IPS DF 6.9 (cell line): ENCODE data around the gene GPR143.

Experiments
- DNase-seq: peaks from one replicate; pipeline ENCODE4 v3.0.0-alpha.2; 2013; ENCODE audit warnings: low read depth, low spot score
- H3K27ac ChIP-seq: one replicate; pipeline ENCODE4 v1.5.1; 2013; ENCODE audit warnings: low read length, control low read depth
- H3K27me3 ChIP-seq: 2 replicates; pipeline ENCODE4 v1.6.1; 2013; ENCODE audit warnings: mild to moderate bottlenecking, low read length; ENCODE audit not compliant: control insufficient read depth, insufficient read depth
- H3K36me3 ChIP-seq: 2 replicates; pipeline ENCODE4 v1.6.1; 2013; ENCODE audit warnings: low read length; ENCODE audit not compliant: control insufficient read depth, insufficient read depth
- H3K4me1 ChIP-seq: 2 replicates; pipeline ENCODE4 v1.6.1; 2013; ENCODE audit warnings: low read length; ENCODE audit not compliant: control insufficient read depth, insufficient read depth
- H3K4me3 ChIP-seq: 2 replicates; pipeline ENCODE4 v1.5.1; 2013; ENCODE audit warnings: mild to moderate bottlenecking, low read length
- H3K9me3 ChIP-seq: 2 replicates; pipeline ENCODE4 v1.6.1; 2013; ENCODE audit warnings: low read length, inconsistent platforms; ENCODE audit not compliant: control insufficient read depth, insufficient read depth
- WGBS: extraction: QIAGEN DNeasy Blood & Tissue Kit; methylation state at CpG from one replicate; pipeline ENCODE4 v1.1.7; 2013; ENCODE audit warnings: mixed read lengths, missing lambda C conversion rate; ENCODE audit not compliant: insufficient read length, insufficient coverage; 5-methylcytosine and 5-hydroxymethylcytosine counted together

Gene GPR143

DNA sequence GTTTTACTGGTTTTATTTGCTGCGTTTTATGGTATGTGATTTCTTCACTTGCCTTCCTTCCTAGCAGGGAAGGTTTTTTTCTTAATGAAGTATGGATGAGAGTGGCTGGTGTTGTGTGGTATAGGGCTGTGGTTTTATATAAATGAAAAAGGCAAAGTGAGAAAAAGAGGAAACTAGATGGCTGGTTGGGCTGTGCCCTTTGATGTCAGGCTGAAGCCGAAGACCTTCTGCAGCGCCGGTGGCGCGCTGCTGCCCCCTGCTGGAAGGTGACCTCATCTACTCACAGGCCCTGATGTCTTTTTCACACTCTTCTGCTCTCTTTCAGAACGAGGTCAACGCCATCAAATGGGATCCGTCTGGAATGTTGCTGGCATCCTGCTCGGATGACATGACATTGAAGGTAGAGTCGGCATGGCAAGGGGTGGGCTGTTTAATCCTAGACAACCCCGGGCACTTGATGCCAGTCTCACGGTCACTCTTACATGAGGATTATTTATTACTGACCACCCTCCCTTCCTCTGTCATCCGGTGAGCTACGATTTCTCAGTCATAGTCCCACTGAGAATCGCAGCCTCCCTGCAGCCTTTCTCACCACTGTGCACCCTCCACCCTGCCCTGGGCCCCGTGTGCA, 56.6 kb downstream of the GPR143 start:
- Histone ChIP-seq H3K27ac (no peak overlapping the region), H3K4me3 (no peak overlapping the region), H3K36me3 (peaks cover 7% of the 10 kb centered on the region; the same call in 1 of the 2 replicates), H3K9me3 (no peaks in the 10 kb centered on the region), H3K27me3 (no peaks in the 10 kb centered on the region), H3K4me1 (no peaks in the 10 kb centered on the region)
- WGBS: no CpG with 5 or more reads among the region's 17 CpGs
- DNase-seq: peak; percentile 27

DNA sequence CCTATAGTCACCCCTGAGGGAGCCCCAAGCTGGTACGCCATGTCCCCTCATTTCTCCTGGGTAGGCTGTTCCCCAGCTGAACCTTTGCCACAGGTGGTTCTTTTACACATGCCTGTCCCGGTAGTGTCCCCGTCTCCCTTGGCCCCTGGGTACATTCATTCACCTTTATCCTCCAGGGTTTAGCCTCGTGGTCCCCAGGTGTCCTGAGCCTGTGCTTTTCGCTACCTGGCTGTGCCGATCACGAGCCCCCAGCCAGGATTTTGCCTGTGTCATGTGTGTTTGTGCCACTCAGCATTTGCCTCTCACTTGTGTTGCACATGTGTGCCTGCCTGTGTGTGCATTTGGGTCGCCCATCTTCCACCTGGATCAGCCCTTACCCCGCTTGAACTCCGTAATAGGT, 57.6 kb downstream of the GPR143 start:
- H3K27ac ChIP-seq: no peak overlapping the region
- H3K4me1 ChIP-seq: no peaks in the 10 kb centered on the region
- no peak for DNase-seq
- no peak overlapping the region for H3K4me3 ChIP-seq
- WGBS: no CpG with 5 or more reads among the region's 10 CpGs
- peaks cover 7% of the 10 kb centered on the region; the same call in 1 of the 2 replicates for H3K36me3 ChIP-seq
- H3K27me3 ChIP-seq: no peaks in the 10 kb centered on the region
- H3K9me3 ChIP-seq: no peaks in the 10 kb centered on the region

DNA sequence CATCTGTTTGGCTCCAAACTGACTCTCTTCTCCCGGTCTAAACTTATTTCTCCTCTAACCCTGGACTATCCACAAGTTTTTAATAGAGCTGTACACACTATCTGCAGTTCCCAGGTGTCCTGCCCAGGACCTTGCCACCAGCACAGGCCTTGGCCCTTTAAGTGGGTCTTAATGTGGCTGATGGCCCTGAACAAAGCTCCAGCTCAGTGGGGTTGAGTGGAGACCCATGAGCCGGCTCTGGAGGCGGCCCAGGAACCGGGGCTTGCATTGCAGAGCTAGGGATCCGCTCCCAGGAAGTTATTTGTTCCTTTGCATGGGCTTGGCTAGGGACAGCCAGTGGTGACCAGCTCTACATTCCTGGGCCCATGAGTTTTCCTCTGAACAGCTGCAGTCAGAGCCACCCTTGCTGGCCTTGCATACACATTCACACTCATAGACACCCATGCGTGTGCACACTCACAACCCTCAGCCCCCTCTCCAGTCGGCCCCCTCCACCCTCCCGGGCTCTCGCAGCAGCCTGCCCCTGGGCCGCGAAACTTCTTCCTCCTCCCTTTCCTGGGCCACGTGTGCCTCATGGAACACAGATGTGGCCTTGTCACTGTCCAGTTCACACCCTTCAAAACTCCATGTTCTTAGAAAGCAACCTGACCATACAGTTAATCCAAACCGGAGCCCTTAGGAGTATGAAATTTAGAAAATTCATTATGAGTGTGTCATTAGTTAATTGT, 58.2 kb downstream of the GPR143 start:
- no CpG with 5 or more reads among the region's 13 CpGs for WGBS
- no peaks in the 10 kb centered on the region for H3K9me3 ChIP-seq
- no peaks in the 10 kb centered on the region for H3K4me1 ChIP-seq
- H3K27me3 ChIP-seq: no peaks in the 10 kb centered on the region
- no peak overlapping the region for H3K27ac ChIP-seq
- H3K36me3 ChIP-seq: peaks cover 7% of the 10 kb centered on the region; the same call in 1 of the 2 replicates
- DNase-seq: no peak
- H3K4me3 ChIP-seq: no peak overlapping the region

DNA sequence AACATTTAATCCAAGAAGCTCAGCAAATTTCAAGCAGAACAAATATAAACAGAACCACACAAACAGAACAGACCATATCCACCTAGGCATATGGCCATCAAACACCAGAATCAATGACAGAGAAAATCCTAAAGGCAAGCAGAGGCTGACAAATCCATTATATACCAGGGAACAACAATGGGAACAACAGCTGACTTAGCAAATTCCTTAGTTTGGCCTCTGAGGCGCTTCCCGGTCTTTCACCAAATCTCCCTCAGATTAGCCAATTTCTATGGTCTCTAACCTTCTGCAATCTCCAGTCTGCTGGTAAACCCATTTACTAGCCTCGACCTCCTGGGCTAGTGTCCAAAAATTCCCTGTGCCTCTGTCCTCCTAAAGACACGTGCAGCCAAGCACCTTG, 59.2 kb downstream of the GPR143 start:
- Histone ChIP-seq H3K36me3 (peaks cover 2% of the 10 kb centered on the region; the same call in 1 of the 2 replicates), H3K27ac (no peak overlapping the region), H3K27me3 (no peaks in the 10 kb centered on the region), H3K4me3 (no peak overlapping the region), H3K9me3 (no peaks in the 10 kb centered on the region), H3K4me1 (no peaks in the 10 kb centered on the region)
- WGBS: no CpG with 5 or more reads among the region's 4 CpGs
- no peak for DNase-seq

DNA sequence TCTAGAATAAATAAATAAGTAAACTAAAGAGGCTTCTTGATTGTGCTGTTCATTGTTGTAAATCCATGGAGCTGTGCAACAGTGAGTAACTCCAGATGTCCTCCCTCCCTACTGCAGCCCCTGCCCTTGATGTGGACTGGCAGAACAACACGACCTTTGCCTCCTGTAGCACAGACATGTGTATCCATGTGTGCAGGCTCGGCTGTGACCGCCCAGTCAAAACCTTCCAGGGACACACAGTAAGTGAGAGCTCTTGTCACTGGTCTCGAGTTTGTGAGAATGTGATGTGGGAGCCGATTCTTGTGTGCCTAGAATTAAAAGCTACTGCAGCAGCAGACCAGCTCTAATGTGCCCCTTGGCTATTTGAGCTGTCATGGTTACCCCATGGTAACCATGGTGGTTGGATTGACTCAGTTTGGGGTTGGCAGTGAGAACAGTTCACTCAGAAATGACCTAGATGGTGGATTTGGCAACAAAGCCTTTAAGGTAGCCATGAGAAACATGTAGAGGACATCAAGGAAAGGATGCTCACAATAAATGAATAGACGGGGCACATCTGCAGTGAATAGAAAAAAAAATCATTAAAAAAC, 60.7 kb downstream of the GPR143 start:
- WGBS: no CpG with 5 or more reads among the region's 6 CpGs
- H3K27ac ChIP-seq: no peak overlapping the region
- H3K4me1 ChIP-seq: no peaks in the 10 kb centered on the region
- H3K27me3 ChIP-seq: no peaks in the 10 kb centered on the region
- H3K9me3 ChIP-seq: no peaks in the 10 kb centered on the region
- peaks cover 2% of the 10 kb centered on the region; the same call in 1 of the 2 replicates for H3K36me3 ChIP-seq
- no peak for DNase-seq
- no peak overlapping the region for H3K4me3 ChIP-seq

DNA sequence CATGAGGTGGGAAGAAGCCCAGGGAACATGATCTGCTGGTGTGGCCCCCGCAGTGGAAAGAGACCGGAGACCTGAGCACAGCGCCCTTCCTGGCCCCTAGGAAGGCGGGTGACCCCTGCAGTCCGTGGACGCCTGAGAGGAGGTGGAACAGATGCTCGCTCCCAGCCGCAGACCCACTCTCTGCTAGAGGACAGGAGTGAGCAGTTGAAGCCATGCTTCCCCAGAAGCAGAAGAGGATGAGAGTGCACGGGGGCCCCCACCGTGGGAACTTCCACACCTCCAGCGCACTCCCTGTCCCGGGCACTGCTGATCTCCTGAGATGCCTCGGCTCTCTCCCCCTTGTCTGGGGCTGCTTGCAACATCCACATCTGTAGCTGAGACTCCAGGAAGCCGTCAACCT, 62.2 kb downstream of the GPR143 start:
- no peak overlapping the region for H3K27ac ChIP-seq
- DNase-seq: no peak
- H3K4me3 ChIP-seq: no peak overlapping the region
- WGBS: no CpG with 5 or more reads among the region's 14 CpGs
- no peaks in the 10 kb centered on the region for H3K27me3 ChIP-seq
- no peaks in the 10 kb centered on the region for H3K4me1 ChIP-seq
- no peaks in the 10 kb centered on the region for H3K36me3 ChIP-seq
- H3K9me3 ChIP-seq: no peaks in the 10 kb centered on the region

DNA sequence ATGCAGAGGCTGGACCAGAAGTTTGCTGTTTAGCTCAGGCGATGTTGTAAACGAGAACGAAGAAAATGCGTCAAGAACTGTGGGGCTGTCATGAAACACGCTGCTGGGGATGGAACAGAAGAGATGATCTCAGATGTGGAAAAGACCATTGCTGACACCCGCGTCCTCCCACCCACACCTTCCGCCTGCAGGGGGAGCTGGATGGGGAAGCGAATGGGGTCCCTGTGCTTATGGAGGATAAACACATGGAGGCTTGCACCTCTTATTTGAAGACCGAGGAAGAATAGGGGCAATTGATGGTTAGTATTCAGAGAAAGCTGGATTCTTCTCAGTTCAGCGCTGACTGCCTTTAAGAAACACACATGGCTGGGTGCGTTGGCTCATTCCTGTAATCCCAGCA, 63.9 kb downstream of the GPR143 start:
- Histone ChIP-seq H3K4me1 (no peaks in the 10 kb centered on the region), H3K4me3 (no peak overlapping the region), H3K36me3 (no peaks in the 10 kb centered on the region), H3K9me3 (no peaks in the 10 kb centered on the region), H3K27me3 (no peaks in the 10 kb centered on the region), H3K27ac (no peak overlapping the region)
- no CpG with 5 or more reads among the region's 12 CpGs for WGBS
- DNase-seq: no peak

DNA sequence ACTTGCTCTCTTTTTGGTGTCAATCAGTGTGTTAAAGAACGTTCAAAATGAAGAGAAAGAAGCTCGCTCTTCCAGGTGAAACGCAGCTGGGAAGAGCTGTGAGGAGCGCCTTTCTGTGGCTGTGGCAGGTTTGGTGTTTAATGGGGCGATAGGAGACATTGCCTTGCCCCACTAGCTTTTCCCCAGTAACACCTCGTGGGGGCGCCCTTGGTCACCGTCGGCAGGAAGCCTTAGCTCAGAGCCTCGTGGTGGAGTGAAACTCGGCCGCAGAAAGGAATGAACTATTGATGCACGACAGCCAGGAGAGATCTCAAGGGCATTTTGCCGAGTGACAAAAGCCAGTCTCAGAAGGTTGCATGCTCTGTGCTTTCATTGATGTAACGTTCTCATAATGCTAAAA, 65.1 kb downstream of the GPR143 start:
- Histone ChIP-seq H3K4me3 (no peak overlapping the region), H3K4me1 (no peaks in the 10 kb centered on the region), H3K9me3 (no peaks in the 10 kb centered on the region), H3K27me3 (no peaks in the 10 kb centered on the region), H3K36me3 (no peaks in the 10 kb centered on the region), H3K27ac (no peak overlapping the region)
- DNase-seq: no peak
- WGBS: no CpG with 5 or more reads among the region's 15 CpGs

DNA sequence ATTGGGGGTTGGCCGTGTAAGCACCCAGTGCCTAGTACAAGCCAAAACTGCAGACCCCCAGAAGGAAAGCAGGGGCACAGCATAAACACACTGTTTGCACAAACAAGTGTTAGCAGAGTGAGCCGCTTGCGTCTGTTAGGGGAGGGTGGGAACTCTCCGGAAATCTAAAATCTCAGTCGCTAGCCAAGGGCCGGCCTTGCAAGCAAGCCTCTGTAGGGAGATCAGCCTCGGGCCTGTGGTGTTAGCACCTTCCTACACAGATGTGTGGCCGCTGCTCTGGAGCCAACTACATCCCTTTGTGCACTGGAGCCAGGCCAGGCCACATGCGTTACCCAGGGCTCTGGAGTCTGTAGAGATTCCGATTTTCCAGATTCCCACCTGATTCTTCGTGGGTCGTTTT, 67.1 kb downstream of the GPR143 start:
- 0 out of 2 replicates have a peak, but pooled peaks cover 3% of the 10 kb centered on the region for H3K36me3 ChIP-seq
- no peak overlapping the region for H3K4me3 ChIP-seq
- no peak overlapping the region for H3K27ac ChIP-seq
- no peaks in the 10 kb centered on the region for H3K4me1 ChIP-seq
- no peak for DNase-seq
- no peaks in the 10 kb centered on the region for H3K27me3 ChIP-seq
- no peaks in the 10 kb centered on the region for H3K9me3 ChIP-seq
- no CpG with 5 or more reads among the region's 12 CpGs for WGBS

DNA sequence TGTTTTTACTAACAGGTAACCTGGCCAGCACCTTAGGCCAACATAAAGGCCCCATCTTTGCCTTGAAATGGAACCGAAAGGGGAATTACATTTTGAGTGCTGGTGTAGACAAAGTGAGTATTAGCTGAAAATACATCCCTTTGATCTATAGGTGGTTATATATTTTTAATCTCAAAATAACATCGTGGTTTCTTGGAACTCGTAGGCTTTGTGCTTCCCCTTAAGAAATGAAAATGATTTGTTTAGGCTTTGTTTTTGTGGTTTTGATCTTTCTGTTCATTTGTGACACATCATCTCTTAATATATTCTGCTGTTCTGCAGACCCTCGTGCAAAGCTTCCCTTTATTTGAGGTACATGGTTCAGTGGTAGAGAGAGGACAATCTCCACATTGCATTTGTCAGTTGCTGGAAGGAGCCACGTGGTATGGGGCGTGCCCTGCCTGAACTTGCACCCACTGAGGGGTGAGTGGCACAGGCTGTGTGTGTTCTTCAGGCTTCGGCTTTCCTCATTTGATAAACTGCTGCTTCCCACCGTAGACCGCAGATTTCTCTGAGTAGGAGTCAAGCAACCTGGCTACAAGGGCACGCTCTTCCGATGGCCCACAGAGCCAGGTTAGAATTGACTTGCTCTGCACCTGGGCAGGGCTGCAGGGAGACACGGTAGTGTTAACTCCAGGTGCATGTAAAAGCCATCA, 72.2 kb downstream of the GPR143 start:
- Histone ChIP-seq H3K27ac (no peak overlapping the region), H3K4me3 (no peak overlapping the region), H3K9me3 (no peaks in the 10 kb centered on the region), H3K4me1 (no peaks in the 10 kb centered on the region), H3K27me3 (no peaks in the 10 kb centered on the region), H3K36me3 (0 out of 2 replicates have a peak, but pooled peaks cover 9% of the 10 kb centered on the region)
- WGBS: no CpG with 5 or more reads among the region's 12 CpGs
- DNase-seq: no peak
